ENCODE measurements around the gene DOCK7. TPM values are rescaled to one million over a fixed set of nuclear protein-coding genes. Genes with fewer than 3 reads are reported as not detected.

The DOCK7 gene
- total and polyA plus RNA-seq, 2 of the 13 experiments (the other 11 are each of a cell fraction or from before 2014, with no cell fraction given): 45.7 to 67.2 TPM

DNA sequence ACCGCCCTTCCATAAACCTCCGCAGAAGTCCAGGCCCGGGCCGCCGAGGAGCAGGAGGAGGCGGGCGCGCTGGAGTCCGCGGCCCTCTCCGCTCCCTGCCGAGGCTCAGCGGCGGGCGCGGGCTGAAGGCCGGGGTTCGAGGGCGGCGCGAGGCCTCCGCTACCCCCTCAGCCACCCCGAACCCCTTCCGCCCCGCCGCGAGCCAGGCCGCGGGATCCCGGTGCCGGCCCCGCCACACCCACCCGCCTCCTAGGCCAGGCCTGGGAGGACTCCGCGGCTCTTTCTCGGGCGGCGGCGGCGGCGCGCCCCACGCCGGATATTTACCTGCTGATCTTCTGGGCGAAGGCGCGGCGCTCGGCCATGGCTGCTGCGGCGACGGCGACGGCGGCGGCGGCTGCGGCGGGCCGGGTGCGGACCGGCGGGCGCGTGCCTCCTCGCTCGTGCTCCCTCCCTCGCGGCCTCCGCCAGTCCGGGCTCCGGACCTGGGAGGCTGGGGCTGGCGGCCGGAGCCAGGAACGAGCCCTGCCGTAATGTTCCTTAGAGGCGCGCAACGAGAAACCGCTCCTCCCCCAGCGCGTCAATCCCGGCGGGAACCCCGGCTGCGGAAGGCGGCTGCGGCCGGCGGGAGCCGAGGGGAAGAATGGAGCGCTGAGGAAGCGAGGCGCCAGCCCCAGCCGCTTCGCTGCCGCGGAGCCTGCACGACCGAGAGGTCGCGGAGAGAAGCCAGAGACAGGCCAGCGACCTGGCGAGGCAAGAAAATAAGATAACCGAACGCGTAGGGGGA, at the start of gene DOCK7 (continued):
- TF ChIP-seq KIAA2018 (CRISPR knock-in tag; IDR thresholded peaks at IDR 0.05; ENCODE audit: borderline replicate concordance) (no peak), HNF4G (IDR thresholded peaks at IDR 0.05; ENCODE audit: borderline replicate concordance, low read depth, low read length) (no peak), HNF4G (CRISPR knock-in tag; IDR thresholded peaks at IDR 0.05; ENCODE audit: borderline replicate concordance, low read depth) (no peak; the same call in 1 of the 2 replicates), EHMT2 (IDR thresholded peaks at IDR 0.05; ENCODE audit: borderline replicate concordance, low read depth, low read length) (no peak), MAF1 (CRISPR knock-in tag; IDR thresholded peaks at IDR 0.05; ENCODE audit: borderline replicate concordance) (no peak; the same call in 1 of the 2 replicates), ZSCAN22 (CRISPR knock-in tag; IDR thresholded peaks at IDR 0.05) (no peak)
- TF ChIP-seq, protein P1, sequence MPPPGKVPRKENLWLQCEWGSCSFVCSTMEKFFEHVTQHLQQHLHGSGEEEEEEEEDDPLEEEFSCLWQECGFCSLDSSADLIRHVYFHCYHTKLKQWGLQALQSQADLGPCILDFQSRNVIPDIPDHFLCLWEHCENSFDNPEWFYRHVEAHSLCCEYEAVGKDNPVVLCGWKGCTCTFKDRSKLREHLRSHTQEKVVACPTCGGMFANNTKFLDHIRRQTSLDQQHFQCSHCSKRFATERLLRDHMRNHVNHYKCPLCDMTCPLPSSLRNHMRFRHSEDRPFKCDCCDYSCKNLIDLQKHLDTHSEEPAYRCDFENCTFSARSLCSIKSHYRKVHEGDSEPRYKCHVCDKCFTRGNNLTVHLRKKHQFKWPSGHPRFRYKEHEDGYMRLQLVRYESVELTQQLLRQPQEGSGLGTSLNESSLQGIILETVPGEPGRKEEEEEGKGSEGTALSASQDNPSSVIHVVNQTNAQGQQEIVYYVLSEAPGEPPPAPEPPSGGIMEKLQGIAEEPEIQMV (CRISPR knock-in tag; IDR thresholded peaks at IDR 0.05; ENCODE audit: low read depth): no peak
- TF ChIP-seq, protein P2, sequence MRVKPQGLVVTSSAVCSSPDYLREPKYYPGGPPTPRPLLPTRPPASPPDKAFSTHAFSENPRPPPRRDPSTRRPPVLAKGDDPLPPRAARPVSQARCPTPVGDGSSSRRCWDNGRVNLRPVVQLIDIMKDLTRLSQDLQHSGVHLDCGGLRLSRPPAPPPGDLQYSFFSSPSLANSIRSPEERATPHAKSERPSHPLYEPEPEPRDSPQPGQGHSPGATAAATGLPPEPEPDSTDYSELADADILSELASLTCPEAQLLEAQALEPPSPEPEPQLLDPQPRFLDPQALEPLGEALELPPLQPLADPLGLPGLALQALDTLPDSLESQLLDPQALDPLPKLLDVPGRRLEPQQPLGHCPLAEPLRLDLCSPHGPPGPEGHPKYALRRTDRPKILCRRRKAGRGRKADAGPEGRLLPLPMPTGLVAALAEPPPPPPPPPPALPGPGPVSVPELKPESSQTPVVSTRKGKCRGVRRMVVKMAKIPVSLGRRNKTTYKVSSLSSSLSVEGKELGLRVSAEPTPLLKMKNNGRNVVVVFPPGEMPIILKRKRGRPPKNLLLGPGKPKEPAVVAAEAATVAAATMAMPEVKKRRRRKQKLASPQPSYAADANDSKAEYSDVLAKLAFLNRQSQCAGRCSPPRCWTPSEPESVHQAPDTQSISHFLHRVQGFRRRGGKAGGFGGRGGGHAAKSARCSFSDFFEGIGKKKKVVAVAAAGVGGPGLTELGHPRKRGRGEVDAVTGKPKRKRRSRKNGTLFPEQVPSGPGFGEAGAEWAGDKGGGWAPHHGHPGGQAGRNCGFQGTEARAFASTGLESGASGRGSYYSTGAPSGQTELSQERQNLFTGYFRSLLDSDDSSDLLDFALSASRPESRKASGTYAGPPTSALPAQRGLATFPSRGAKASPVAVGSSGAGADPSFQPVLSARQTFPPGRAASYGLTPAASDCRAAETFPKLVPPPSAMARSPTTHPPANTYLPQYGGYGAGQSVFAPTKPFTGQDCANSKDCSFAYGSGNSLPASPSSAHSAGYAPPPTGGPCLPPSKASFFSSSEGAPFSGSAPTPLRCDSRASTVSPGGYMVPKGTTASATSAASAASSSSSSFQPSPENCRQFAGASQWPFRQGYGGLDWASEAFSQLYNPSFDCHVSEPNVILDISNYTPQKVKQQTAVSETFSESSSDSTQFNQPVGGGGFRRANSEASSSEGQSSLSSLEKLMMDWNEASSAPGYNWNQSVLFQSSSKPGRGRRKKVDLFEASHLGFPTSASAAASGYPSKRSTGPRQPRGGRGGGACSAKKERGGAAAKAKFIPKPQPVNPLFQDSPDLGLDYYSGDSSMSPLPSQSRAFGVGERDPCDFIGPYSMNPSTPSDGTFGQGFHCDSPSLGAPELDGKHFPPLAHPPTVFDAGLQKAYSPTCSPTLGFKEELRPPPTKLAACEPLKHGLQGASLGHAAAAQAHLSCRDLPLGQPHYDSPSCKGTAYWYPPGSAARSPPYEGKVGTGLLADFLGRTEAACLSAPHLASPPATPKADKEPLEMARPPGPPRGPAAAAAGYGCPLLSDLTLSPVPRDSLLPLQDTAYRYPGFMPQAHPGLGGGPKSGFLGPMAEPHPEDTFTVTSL (CRISPR knock-in tag; IDR thresholded peaks at IDR 0.05; ENCODE audit: borderline replicate concordance): no peak
- TF ChIP-seq, protein P3, sequence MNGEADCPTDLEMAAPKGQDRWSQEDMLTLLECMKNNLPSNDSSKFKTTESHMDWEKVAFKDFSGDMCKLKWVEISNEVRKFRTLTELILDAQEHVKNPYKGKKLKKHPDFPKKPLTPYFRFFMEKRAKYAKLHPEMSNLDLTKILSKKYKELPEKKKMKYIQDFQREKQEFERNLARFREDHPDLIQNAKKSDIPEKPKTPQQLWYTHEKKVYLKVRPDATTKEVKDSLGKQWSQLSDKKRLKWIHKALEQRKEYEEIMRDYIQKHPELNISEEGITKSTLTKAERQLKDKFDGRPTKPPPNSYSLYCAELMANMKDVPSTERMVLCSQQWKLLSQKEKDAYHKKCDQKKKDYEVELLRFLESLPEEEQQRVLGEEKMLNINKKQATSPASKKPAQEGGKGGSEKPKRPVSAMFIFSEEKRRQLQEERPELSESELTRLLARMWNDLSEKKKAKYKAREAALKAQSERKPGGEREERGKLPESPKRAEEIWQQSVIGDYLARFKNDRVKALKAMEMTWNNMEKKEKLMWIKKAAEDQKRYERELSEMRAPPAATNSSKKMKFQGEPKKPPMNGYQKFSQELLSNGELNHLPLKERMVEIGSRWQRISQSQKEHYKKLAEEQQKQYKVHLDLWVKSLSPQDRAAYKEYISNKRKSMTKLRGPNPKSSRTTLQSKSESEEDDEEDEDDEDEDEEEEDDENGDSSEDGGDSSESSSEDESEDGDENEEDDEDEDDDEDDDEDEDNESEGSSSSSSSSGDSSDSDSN (CRISPR knock-in tag; IDR thresholded peaks at IDR 0.05): peak; percentile 98

Measured in HepG2 (cell line).